Muscle layer of colon (tissue), 2 donors: ENCODE measurements around the gene TLR5.
"Not testable (repeated sequence)": the region's sequence is repeated elsewhere in the genome, so short reads cannot be mapped to it uniquely, and the experiment has no call there.

Source experiments
- H3K27ac ChIP-seq: one replicate; pipeline ENCODE4 v1.7.0; 2013; ENCODE audit warnings: low read depth, mild to moderate bottlenecking, low read length, moderate library complexity
- H3K27me3 ChIP-seq, 2 donors: one replicate each; pipeline ENCODE4 v1.7.0; 2013; ENCODE audit warnings: low read length in 2 of 2, mild to moderate bottlenecking in 2 of 2; ENCODE audit not compliant: insufficient read depth in 2 of 2, control insufficient read depth in 1 of 2
- H3K36me3 ChIP-seq: one replicate; pipeline ENCODE4 v1.7.0; 2013; ENCODE audit warnings: mild to moderate bottlenecking, low read length; ENCODE audit not compliant: insufficient read depth
- H3K4me1 ChIP-seq: one replicate; pipeline ENCODE4 v1.7.0; 2013; ENCODE audit warnings: mild to moderate bottlenecking, low read length; ENCODE audit not compliant: insufficient read depth
- H3K4me3 ChIP-seq, 2 donors: one replicate each; pipeline ENCODE4 v1.7.0; 2013; ENCODE audit warnings: low read length in 2 of 2, low read depth in 1 of 2, mild to moderate bottlenecking in 1 of 2, moderate library complexity in 1 of 2
- H3K9ac ChIP-seq: one replicate; pipeline ENCODE4 v1.7.0; 2013; ENCODE audit warnings: low read length
- H3K9me3 ChIP-seq: one replicate; pipeline ENCODE4 v1.7.0; 2013; ENCODE audit warnings: mild to moderate bottlenecking, low read length
- donor health status: abdominal sarcoma.
- donor health status: Adenocarcinoma of cecum.

Gene TLR5

GRCh38 chr1:223175633-223176032 is 32.6 kb upstream of the TLR5 start:
- Histone ChIP-seq H3K4me1 (peaks cover 7% of the 10 kb centered on the region), H3K9ac (no peak overlapping the region), H3K27ac (no peak overlapping the region), H3K36me3 (no peaks in the 10 kb centered on the region), H3K4me3 (no peak overlapping the region), H3K27me3 (no peaks in the 10 kb centered on the region), H3K9me3 (no peaks in the 10 kb centered on the region)

GRCh38 chr1:223175032-223175431 is 32.0 kb upstream of the TLR5 start:
- H3K4me1 ChIP-seq, result peaks cover 1% of the 10 kb centered on the region
- no peaks in the 10 kb centered on the region for H3K9me3 ChIP-seq
- no peaks in the 10 kb centered on the region for H3K36me3 ChIP-seq
- H3K4me3 ChIP-seq, result no peak overlapping the region
- H3K27me3 ChIP-seq, result no peaks in the 10 kb centered on the region
- H3K27ac ChIP-seq, result no peak overlapping the region
- H3K9ac ChIP-seq, result no peak overlapping the region

- H3K4me3 ChIP-seq, H3K9me3 ChIP-seq, H3K4me1 ChIP-seq, H3K27me3 ChIP-seq, H3K36me3 ChIP-seq, H3K27ac ChIP-seq, H3K9ac ChIP-seq: not testable (repeated sequence)
Observed at GRCh38 chr1:223169458-223169857, 26.4 kb upstream of the TLR5 start.

GRCh38 chr1:223161321-223161720 is 18.3 kb upstream of the TLR5 start:
- Histone ChIP-seq H3K27me3 (no peaks in the 10 kb centered on the region), H3K4me3 (no peak overlapping the region), H3K9me3 (no peaks in the 10 kb centered on the region), H3K9ac (no peak overlapping the region), H3K27ac (no peak overlapping the region), H3K4me1 (no peaks in the 10 kb centered on the region), H3K36me3 (no peaks in the 10 kb centered on the region)

GRCh38 chr1:223156343-223156742 is 13.3 kb upstream of the TLR5 start:
- Histone ChIP-seq H3K9me3 (no peaks in the 10 kb centered on the region), H3K9ac (no peak overlapping the region), H3K4me3 (no peak overlapping the region)

GRCh38 chr1:223155153-223155552 is 12.1 kb upstream of the TLR5 start:
- Histone ChIP-seq H3K4me1 (no peaks in the 10 kb centered on the region), H3K27me3 (no peaks in the 10 kb centered on the region), H3K4me3 (no peak overlapping the region), H3K9me3 (no peaks in the 10 kb centered on the region), H3K36me3 (no peaks in the 10 kb centered on the region), H3K9ac (no peak overlapping the region), H3K27ac (no peak overlapping the region)

More at GRCh38 chr1:223156343-223156742, 13.3 kb upstream of the TLR5 start:
- H3K27me3 ChIP-seq, result no peaks in the 10 kb centered on the region
- no peaks in the 10 kb centered on the region for H3K4me1 ChIP-seq
- no peak overlapping the region for H3K27ac ChIP-seq
- H3K36me3 ChIP-seq, result no peaks in the 10 kb centered on the region

- no peaks in the 10 kb centered on the region for H3K36me3 ChIP-seq
- no peaks in the 10 kb centered on the region for H3K27me3 ChIP-seq
- no peak overlapping the region for H3K4me3 ChIP-seq
- no peak overlapping the region for H3K27ac ChIP-seq
- H3K9ac ChIP-seq, result no peak overlapping the region
- no peaks in the 10 kb centered on the region for H3K9me3 ChIP-seq
- no peaks in the 10 kb centered on the region for H3K4me1 ChIP-seq
Observed at GRCh38 chr1:223153177-223154119, 10.4 kb upstream of the TLR5 start.

GRCh38 chr1:223152399-223152798 is 9.4 kb upstream of the TLR5 start:
- H3K36me3 ChIP-seq, result no peaks in the 10 kb centered on the region
- no peaks in the 10 kb centered on the region for H3K27me3 ChIP-seq
- H3K9me3 ChIP-seq, result no peaks in the 10 kb centered on the region
- no peak overlapping the region for H3K9ac ChIP-seq
- no peaks in the 10 kb centered on the region for H3K4me1 ChIP-seq
- no peak overlapping the region for H3K27ac ChIP-seq
- H3K4me3 ChIP-seq, result no peak overlapping the region

- no peaks in the 10 kb centered on the region for H3K9me3 ChIP-seq
- no peaks in the 10 kb centered on the region for H3K27me3 ChIP-seq
- H3K4me3 ChIP-seq, result no peak overlapping the region
- no peak overlapping the region for H3K27ac ChIP-seq
- H3K9ac ChIP-seq, result no peak overlapping the region
- no peaks in the 10 kb centered on the region for H3K36me3 ChIP-seq
- no peaks in the 10 kb centered on the region for H3K4me1 ChIP-seq
Observed at GRCh38 chr1:223150443-223150842, 7.4 kb upstream of the TLR5 start.

- Histone ChIP-seq H3K36me3 (no peaks in the 10 kb centered on the region), H3K27ac (no peak overlapping the region), H3K9ac (no peak overlapping the region), H3K4me3 (no peak overlapping the region), H3K4me1 (peaks cover 12% of the 10 kb centered on the region), H3K9me3 (no peaks in the 10 kb centered on the region), H3K27me3 (no peaks in the 10 kb centered on the region)
Observed at GRCh38 chr1:223147873-223148272, 4.8 kb upstream of the TLR5 start.

- Histone ChIP-seq H3K27me3 (no peaks in the 10 kb centered on the region), H3K36me3 (no peaks in the 10 kb centered on the region), H3K4me1 (peaks cover 15% of the 10 kb centered on the region), H3K9ac (no peak overlapping the region), H3K27ac (no peak overlapping the region), H3K4me3 (no peak overlapping the region), H3K9me3 (no peaks in the 10 kb centered on the region)
Observed at GRCh38 chr1:223147409-223147808, 4.4 kb upstream of the TLR5 start.

- H3K4me3 ChIP-seq, result no peak overlapping the region
Observed at GRCh38 chr1:223146745-223147144, 3.7 kb upstream of the TLR5 start.

More at GRCh38 chr1:223146745-223147144, 3.7 kb upstream of the TLR5 start:
- H3K27ac ChIP-seq, result no peak overlapping the region
- H3K9ac ChIP-seq, result no peak overlapping the region
- H3K36me3 ChIP-seq, result no peaks in the 10 kb centered on the region
- no peaks in the 10 kb centered on the region for H3K27me3 ChIP-seq
- H3K9me3 ChIP-seq, result no peaks in the 10 kb centered on the region
- peaks cover 21% of the 10 kb centered on the region for H3K4me1 ChIP-seq
